Dermis microvascular lymphatic vessel endothelial cell (primary cell): Measurements from ENCODE around the gene H2AZ1. TPM values are rescaled to one million over a fixed set of nuclear protein-coding genes. Genes with fewer than 3 reads are reported as not detected.

Experiments used
- DNase-seq, 2 donors: peaks; one replicate each; pipeline versions ENCODE4 v3.0.0 to v3.0.0-alpha.2; 2010; ENCODE audit warnings: low read depth in 2 of 2
- total RNA-seq: library from RNA; depleted of rRNA; stranded (reverse); fragments of >200 nt; gene quantifications from 2 replicates; pipeline ENCODE4 v1.2.1, GENCODE V29; 2014

The H2AZ1 gene
- total RNA-seq, 1 donor from 2014 or later, result 455 TPM

DNA sequence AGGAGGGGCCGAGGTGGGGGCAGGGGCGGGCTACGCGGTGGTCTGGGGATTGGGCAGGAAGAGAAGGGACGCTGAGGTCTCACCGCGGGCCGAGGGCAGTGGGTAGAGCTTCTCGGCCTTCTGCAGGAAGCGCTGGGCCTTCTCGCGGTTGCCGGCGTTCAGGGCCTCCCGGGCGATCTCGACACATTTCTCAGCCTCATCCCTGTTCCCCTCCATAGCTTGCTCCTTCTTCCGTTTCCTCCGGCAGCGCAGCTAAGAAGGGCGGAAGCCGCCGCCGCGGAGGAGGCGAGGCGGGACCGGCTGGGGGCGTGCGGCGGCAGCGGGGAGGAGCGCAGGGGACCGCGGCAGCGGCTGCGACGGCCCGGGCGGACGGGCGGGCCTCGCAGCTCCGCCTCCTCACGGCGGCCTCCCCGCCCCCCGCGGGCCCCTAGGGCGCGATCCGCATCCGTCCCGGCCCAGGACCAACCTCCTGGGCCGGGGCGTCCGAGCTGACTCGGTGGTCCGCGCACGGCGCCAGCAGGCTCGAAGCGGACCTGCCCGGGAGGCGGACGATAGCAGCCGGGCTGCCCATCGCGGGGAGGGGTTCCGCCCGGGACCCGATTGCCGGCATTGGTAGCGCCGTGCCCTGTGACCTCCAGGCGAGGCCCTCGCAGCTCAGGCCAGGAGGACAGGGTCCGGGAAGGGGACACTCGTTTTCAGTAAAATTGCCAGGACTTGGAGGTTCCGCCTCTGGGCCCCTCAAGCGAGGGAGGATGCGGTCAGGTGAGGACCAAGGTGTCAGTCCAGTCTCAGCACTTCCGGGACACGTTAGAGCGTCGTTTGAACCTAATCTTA lies 3.5 kb downstream of the H2AZ1 start, which contains the start of gene DNAJB14:
DNAJB14 (minus strand) TSS at position 263 of the 834 bp plus-strand sequence; CDS start at position 216, 47 bp downstream.
- peak; percentile 18 to 82 for DNase-seq

DNA sequence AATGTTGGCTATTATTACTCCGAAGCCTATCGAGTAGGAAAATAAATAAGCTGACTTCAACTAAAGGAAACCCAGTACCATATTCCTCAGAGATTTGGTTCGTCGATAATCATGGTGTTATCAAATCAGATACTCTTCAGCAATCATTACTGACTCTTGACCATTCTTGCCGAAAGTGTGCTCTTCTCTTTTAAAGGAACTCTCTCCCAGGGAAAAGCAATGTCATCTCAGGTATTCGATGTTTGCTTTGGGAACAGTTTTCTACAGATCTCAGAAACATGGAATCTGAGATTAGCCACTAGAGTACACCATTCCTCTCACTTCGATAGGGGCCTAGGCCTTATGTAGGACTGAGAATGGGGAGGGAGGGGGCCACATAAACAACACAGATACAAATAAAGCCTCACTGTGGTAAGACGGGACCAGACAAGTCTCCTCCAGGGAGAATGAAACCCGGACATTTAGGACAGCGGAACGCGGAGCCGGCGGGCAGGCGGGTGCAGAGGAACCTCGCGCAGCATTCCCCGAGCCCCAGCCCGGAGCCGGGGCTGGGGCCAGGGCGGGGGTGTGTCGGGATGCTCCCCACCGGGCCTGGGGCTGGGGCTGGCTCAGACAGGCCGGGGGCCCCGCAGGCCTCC lies 4.2 kb downstream of the H2AZ1 start:
- DNase-seq, result peak in 1 of 2 donors; percentile 35

DNA sequence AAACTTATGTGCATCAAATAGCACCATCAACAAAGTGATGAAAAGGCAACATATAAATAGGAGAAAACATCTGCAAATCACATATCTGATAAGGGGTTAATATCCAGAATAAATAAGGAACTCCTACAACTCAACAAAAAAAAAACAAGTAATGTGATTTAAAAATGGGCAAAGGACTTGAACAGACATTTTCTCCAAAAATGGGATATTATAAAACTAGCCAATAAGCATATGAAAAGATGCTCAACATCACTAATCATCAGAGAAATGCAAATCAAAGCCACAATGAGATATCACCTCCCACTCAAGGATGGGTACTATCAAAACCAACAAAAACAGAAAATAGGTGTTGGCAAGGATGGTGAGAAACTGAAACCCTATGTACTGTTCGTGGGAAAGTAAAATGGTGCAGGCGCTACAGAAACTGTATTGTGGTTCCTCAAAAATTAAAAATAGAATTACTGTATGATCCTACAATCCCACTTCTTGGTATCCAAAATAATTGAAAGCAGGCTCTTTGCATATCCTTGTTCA lies 6.1 kb downstream of the H2AZ1 start:
- DNase-seq, result no peak

DNA sequence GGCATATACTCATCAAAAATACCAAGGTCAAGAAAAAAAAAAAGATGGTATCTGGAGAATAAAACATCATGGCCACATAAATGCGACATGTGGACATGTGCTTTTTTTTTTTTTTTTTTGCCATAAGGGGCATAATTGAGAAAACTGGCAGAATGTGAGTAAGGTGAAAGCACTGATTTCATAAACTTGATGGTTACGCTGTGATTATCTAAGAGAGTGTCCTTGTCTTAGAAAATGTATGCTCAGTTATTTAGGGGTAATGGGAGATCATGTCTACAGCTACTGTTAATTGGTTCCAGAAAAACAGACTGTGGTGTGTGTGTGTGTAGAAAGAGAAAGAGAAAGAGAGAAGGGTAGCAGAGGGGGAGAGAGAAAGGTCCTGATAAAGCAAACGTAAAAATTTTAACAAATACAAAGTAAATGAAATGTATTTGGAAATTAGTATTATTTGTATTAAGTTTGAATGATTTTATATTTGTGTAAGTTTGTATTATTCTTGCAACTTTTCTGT lies 11.8 kb downstream of the H2AZ1 start:
- no peak for DNase-seq

DNA sequence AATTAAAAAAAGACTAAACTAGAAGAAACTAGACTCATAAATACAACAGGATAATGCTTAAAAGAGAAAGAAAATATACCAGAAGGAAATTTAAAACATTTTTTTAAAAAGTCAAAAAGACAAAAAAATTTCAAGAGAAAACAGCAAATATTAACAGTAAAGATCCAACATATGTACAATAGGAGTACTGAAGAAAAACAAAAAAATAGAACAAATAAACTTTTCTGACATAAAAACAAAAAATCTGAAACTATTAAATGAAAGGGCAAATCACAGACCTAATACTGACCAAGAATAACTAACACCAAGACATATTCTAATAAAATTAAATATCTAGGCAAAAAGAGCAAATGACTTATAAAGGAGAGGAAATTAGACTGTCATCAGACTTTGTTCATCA lies 15.2 kb downstream of the H2AZ1 start:
- no peak for DNase-seq

DNA sequence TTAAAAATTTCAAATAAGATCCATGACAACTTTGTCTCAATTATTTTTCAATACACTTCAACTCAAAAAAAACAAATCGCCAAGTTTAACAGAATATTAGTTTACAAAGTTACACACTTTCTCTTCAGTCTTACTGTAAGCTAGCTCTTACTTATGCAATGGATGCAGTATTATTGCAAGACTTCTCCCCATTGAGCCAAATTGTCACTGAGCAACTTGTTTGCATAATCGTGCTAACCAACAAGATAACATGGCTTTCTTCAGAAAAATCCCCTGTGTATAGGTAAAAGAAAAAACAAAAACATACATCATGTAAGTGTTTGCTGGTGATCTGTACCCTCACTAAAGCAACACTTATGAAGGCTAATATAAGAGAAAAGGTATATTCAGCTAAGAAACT lies 22.5 kb downstream of the H2AZ1 start:
- no peak for DNase-seq

DNA sequence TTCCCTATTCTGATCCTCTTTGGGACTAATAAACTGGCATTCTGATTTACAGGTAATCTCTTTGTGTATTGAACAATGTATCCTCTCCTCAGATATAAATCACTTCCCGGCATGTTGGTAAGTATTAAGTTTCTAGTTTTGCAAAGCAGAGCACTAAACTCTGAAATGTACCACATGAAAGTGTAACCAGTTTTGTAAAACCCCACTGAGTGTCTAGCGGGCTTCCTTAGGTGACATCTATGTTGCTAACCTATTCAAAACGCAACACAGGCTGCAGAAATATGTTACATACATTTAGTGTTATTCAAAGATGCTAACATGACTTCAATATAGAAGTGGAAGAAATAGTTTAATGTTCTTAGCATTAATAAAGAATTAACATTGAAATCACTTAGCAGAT lies 28.9 kb downstream of the H2AZ1 start:
- DNase-seq, result no peak

DNA sequence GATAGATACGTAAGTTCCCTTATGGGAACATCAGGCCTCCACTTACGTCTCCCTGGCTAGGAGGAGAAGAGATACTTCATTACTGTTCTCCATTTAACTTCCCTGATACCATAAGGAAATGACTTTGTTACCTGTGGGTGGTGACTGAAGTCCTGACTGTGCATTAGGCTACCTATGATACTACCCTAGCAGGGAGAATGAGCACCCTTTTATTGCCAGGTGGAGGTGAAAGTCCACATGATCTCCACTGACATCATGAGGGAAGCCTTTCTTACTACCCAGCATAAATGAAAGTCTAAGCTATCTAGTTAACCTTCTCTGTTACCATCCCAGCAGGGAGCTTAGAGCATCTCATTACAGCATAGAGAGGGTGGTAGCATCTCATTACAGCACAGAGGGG lies 31.4 kb downstream of the H2AZ1 start:
- no peak for DNase-seq

DNA sequence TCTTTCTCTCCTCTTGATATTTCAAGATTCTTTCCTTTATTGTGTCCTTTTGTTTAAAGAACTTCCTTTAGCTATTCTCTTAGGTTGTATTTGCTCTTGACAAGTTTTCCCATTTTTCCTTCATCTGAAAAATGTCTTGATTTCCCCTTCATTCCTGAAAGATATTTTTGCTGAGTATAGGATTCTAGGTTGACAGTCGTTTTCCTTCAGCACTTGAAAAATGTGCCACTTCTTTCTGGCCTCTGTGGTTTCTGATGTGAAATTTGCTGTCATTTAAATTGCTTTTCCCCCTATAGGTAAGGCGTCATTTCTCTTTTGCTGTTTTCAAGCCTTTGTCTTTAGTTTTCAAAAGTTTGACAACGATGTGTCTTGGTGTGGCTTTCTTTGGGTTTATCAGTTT lies 32.5 kb downstream of the H2AZ1 start:
- DNase-seq, result no peak

DNA sequence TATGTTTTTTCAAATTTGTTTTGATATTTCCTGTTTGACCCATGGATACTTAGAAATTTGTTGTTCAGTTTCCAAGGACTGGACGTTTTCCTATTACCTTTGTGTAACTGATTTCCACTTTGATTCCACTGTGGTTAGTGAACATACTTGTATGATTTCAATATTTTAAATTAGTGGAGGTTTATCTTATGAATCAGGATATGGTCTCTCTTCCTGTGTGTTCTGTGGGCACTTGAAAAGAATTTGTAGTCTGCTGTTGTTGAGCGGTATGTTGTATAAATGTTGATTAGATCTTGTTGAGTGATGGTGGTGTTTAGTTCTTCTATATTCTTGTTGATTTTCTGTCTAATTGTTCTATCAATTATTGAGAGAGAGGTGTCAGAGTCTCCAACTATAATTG lies 34.6 kb downstream of the H2AZ1 start:
- DNase-seq, result no peak

Other genes starting within 250 kb of the H2AZ1 start
- gene DAPP1, start 133.4 kb downstream of the H2AZ1 start, total RNA-seq, result not detected in 2 replicates
- gene LAMTOR3, start 55.8 kb downstream of the H2AZ1 start, total RNA-seq, result 19.4 and 29.2 TPM in 2 replicates
- gene DNAJB14, start 3.7 kb downstream of the H2AZ1 start, total RNA-seq, result 37.4 and 50.8 TPM in 2 replicates
- gene DDIT4L, start 240.2 kb upstream of the H2AZ1 start, total RNA-seq, result 2.0 and 4.1 TPM in 2 replicates